GM18868 (cell line): Measurements from ENCODE around the gene PPM1K.
"Not testable (repeated sequence)": the region's sequence is repeated elsewhere in the genome, so short reads cannot be mapped to it uniquely, and the experiment has no call there.

Experiments
- ATAC-seq: cut with Tn5 transposase; IDR thresholded peaks from one replicate; pipeline ENCODE4 v1.9.1; 2021; ENCODE audit warnings: mild to moderate bottlenecking, moderate library complexity; ENCODE audit not compliant: unreplicated experiment

Gene PPM1K

GRCh38 chr4:88284439-88285234 is at the start of gene PPM1K:
TSS of gene PPM1K (minus strand) at chr4:88284561. CDS start at chr4:88278583, 5,978 bp downstream.
- ATAC-seq = peak; percentile 82

DNA sequence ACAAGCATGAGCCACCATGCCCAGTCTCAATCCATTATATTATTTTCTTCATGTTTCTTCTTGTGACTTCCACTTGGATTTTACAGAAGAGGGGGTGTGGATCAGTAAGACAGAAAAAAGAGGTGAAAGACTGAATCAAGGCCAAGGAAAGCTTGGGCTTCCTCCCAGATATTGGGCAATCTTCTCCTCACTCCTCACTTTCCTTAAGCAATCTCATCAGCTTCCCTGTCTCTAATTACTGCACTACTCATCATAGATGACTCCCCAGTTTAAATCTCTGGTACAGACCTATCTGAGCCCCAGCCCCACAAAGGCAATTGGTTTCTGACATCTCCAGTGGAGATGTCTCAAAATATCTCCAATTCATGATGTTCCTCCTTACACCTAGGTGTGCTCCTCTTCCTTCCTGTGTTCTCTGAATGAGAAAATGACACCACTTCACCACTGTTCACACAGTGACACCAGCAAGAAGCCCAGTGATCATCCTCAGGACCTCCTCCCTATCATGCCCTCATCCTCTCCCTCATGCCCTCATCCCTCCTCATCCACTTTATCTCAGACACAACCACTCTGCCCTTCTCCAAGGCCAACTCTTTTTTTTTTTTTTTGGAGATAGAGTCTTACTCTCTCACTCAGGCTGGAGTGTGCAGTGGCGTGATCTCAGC is 49.5 kb upstream of the PPM1K start:
- no peak for ATAC-seq

DNA sequence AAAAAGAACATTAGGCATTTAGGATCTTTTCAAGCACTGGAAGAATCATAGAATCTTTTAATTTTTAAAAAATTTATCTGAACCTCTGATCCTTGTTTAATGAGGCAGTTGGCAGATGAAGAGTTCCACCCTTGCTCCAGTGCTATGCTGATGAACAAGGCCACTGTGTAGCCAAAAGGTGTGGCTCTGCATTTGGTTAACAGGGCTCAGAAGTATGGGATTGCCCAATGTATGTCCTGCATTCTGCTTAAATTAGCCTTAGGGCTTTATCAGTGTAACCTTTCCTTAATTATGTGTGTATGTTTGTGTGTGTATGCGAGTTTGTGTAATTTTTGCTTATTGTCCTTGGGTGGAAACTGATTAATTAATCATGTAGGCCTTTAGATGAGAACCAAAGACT is 43.3 kb upstream of the PPM1K start:
- no peak for ATAC-seq

DNA sequence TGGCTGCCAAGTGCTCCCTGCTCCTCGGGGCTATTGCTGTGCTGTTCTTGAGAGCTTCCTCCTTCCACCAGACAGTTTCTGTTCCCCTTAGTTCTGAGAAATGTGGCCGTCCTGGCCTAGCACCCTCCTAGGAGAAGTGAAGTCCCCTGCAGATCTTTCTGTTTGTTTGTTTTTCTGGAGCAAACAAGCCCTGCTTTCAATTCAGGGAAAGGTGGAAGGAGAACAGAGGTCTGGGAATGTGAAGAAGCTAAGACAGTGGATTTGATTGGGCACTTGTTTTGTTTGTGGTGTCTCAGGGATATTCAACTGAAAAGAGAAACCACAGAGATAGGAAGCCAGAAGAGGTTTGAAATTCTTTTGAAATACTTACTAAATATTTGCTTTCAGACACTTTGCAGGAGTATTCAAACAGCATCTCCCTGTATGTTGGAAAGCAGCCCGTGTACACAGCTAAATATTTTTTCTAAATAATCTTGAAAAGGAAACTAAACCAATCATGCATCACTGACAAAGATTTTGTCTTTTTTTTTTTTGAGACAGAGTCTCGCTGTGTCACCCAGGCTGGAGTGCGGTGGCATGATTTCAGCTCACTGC is 36.5 kb upstream of the PPM1K start:
- peak; percentile 99 for ATAC-seq

DNA sequence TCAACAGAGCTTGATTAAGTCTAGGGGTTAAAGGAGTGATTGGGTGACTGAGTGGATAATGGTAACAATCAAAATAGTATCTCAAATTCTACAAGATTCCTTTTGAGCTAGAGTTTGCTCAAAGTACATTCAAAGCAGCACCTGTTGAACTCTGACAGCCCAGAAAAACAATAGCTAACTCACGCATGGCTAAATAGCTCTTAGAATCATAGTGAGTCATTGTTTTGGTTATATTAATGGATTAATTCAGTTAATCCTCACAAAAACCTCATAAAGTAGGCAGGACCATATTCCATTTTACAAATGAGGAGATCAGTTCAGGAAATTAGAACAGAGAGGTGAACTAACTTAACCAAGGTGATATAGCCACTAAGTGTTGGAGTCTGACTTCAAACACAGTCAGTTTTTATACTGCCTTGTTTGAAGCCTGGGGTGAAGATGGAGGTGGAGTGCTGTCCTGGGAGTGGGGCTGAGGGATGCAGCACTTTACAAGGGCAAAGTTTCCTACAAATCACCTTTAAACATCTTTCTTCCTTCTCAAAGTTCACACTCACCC is 35.9 kb upstream of the PPM1K start:
- ATAC-seq = peak; percentile 57

- no peak for ATAC-seq
These were observed 34.5 kb upstream of the PPM1K start for GRCh38 chr4:88318751-88319350.

GRCh38 chr4:88315460-88316017 is 31.2 kb upstream of the PPM1K start:
- ATAC-seq = no peak

- ATAC-seq = not testable (repeated sequence)
These were observed 28.8 kb upstream of the PPM1K start for GRCh38 chr4:88313088-88313624.

- no peak for ATAC-seq
These were observed 24.2 kb upstream of the PPM1K start for GRCh38 chr4:88308587-88308986.

DNA sequence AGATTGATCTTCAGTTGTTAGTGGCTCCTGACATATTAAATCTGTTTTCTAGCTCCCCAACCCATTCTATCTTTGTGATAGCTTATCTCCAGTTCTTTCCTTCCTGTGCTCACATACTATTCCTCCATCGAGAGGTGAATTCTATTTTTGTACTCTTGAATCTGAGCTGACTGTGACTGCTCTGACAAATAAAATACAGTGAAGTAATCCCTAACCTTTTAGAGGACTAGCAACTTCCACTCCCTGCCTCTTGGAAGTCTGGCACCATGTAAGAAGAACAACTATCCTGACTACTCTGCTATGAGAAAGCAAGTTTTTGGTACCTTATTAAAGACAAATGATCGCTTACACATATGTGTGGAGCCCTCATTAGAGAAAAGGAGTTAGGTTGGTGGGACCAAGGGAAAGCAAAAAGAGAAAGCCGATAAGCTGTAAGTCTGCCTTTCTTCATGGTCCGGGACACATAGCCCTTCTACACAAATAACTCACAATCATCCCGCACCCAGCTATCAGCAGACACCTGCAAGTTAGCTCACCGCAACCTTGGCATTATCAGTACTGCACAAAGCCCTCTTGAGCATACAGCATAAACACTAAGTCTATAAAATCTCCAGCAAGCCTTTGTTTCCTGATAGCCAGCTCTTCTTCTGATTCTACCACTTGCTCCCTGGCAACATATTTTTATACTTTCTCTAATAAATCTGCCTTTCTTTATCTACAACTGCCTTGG is 13.5 kb upstream of the PPM1K start:
- no peak for ATAC-seq

DNA sequence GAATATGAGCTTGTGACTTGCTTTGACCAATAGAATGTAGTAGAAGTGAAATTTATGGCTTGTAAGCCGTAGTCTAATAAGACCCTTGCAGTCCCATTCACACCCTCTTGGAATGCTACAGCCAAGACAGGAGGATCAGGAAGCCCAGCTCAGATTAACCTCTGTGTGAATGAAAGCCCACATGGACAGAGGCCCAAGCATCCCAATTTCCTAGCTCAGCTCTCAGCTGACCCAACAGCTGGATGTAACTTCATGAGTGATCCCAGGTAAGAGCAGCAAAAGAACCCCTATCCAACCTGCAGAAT is 12.8 kb upstream of the PPM1K start:
- ATAC-seq = no peak

GRCh38 chr4:88296413-88297211 is 12.3 kb upstream of the PPM1K start:
- ATAC-seq = no peak

GRCh38 chr4:88295656-88296055 is 11.3 kb upstream of the PPM1K start:
- ATAC-seq = no peak

DNA sequence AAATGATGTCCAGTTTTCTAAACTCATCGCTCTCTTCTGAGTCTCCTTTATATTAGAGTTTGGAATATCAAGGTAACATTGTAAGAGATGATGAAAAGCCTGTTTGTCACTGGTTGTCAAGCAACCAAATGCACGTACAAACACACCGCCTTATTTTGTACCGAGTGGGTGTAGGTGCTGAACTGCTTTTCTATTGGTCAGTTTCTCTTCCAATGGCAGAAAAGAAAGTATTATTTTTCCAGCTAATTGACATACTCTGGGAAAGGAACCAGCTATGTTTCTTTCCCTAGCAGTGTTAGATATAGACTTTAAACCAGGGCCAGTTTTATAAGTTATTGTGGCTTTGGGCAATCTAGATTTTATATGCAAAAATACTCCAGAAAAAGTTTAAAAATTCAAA is 6.6 kb upstream of the PPM1K start:
- ATAC-seq = no peak

DNA sequence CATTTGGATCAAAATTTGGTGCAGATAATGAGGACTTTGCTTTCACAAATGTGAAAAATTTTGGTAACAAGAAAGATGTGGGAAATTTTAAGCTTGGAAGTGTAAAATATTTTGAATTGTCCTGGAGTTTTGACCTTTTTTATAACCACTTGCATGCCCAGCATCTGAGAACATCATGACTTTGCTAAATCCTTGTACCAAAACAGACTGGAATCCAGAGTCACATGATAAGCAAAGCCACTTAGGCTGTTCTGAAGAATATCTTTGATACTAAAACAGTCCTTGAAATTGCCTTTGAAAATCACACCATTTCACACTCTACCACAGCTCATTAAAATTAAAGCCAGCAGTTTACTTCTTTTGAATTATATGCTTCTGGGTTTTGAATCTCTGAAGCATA is 2.5 kb upstream of the PPM1K start:
- no peak for ATAC-seq

DNA sequence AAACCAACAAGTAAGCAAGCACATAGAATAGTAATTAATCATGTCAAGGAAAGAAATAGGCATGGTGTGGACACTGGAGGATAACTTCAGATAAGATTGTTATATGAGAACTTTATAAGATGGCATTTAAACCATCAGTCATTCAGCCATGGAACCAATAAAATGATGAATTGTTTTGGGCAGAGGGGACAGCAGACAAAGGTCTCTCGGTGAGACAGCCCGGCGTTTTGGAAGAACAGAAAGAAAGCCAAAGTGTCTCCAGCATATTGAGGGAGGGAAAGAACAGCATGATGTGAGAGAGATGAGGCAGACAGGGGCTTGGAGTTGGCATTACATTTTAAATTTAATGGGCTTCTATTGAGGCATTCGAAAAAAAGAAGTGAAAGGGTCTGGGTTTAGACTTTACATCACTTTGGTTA is 883 bp upstream of the PPM1K start:
- no peak for ATAC-seq

GRCh38 chr4:88283661-88284438 is 511 bp downstream of the PPM1K start:
- peak; percentile 17 for ATAC-seq

GRCh38 chr4:88280228-88280795 is 4.0 kb downstream of the PPM1K start:
- ATAC-seq = no peak
